CD4-positive, alpha-beta T cell treated with Interleukin-2 at 100 ng/mL for 4 hours (primary cell): ENCODE data around the gene LYPLAL1.

Source experiments
- DNase-seq: peaks from one replicate; pipeline ENCODE4 v3.0.0-alpha.2; 2020; ENCODE audit warnings: low spot score

LYPLAL1 gene

DNA sequence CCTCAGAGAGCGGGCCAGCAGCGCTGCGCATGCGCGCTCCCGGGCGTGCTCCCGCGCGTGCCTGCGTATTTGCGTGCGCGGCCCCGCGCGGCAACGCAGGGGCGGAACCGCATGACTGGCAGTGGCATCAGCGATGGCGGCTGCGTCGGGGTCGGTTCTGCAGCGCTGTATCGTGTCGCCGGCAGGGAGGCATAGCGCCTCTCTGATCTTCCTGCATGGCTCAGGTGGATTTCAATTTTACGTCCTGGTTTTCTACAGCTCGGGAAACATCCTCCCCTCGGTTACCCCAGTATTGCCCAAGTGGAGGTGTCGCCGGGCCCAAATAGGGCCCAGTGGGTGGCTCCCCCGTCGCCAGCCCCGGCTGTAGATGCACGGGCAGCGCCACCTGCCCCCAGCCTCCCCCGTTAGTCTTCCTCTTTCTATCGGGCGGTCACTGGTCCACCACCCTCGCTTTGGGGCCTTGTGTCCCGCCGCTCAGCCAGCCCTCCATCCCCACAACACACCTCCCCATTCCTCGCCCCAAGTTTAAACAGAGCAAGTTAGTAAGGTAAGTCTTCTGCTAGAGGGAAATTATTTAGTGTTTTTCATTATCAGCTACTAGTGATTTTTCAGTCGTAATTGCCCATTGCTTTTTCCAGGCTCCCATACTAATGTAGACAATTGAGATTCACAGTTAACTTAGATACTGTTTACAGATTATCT lies at the start of gene LYPLAL1:
Gene LYPLAL1, plus strand, starts transcription at position 121 of the 702 bp plus-strand sequence. Its CDS starts 13 bp downstream, at position 134.
- DNase-seq: peak; percentile 90

DNA sequence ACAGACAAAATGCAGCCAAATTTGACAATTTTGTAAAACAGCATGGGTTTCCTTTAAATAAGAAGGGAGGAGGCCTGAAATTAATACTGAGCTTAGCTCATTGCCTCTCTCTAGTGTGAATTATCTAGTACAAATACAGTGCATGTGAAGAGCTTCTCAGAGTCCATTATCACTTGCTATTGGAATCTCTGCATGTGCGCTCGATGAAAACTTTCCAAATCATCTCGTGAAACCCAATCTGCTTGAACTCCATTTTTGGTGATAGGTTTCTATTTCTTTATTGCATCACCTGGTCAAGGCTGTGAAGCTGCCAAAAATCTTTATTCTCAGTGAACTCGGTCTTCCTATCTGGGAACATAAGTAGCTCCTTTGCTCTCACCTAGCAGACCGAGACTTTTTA lies 49.5 kb upstream of the LYPLAL1 start:
- DNase-seq: no peak

DNA sequence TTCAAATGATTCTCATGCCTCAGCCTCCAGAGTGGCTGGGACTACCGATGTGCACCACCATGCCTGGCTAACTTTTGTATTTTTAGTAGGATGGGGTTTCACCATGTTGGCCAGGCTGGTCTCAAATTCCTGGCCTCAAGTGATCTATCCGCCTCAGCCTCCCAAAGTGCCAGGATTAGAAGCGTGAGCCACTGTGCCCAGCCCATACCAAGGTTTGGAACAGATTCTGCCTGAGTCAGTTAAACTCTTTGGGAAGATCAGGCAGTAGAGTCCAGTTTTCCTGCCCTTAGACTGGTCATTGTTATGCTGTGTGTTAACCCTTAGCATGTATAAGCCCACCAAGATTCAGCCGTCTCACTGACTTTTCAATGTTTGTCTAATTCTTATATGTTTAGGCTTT lies 48.3 kb upstream of the LYPLAL1 start:
- no peak for DNase-seq

GRCh38 chr1:219126377-219126776 lies 47.3 kb upstream of the LYPLAL1 start:
- DNase-seq: no peak

GRCh38 chr1:219128957-219129356 lies 44.7 kb upstream of the LYPLAL1 start:
- DNase-seq: no peak

GRCh38 chr1:219130366-219130935 lies 43.2 kb upstream of the LYPLAL1 start:
- no peak for DNase-seq

DNA sequence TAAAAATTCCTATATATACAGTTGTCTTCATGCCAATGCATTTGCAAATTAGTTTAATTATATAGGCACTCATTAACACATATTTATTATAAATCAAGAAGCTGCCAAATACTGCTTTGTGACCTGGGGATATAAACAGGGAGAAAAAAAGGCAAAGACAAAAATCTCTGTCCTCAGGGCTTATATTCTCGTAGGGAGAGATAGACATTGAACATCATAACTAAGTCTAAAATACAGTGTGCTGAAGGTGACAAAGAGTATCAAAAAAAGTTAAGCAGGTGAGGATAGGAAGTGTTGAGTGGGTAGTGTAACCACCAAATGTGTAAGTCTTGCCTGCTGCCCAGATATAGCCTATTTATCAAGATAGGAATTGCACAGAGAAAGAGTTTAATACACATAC lies 40.7 kb upstream of the LYPLAL1 start:
- DNase-seq: no peak

GRCh38 chr1:219138747-219139146 lies 34.9 kb upstream of the LYPLAL1 start:
- no peak for DNase-seq

DNA sequence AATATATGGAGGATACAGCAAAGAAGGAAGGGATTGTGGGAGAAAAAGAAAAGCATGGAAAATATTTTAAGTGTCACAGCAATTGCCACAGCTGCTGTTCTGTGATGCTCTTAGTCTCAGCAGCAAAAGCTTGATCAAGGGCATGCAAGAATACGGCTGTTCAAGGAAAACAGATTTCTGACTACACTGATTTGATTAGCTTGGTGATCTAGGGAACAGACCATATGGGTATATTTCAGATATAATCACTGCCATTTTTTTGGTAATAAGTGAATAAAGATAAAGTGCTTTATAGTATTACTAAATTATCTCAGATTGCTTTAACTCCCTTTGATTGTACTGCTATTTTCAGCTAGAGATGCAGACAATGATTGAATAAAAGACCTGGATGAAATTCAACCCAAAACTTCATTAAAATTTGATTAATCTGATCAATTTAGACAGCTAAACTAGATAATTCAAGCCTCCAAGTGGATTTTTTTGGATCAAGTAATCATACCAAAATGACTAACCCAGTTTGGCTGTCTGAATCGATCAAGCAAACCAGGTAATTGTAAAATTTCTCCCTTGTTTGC lies 33.3 kb upstream of the LYPLAL1 start:
- DNase-seq: no peak

DNA sequence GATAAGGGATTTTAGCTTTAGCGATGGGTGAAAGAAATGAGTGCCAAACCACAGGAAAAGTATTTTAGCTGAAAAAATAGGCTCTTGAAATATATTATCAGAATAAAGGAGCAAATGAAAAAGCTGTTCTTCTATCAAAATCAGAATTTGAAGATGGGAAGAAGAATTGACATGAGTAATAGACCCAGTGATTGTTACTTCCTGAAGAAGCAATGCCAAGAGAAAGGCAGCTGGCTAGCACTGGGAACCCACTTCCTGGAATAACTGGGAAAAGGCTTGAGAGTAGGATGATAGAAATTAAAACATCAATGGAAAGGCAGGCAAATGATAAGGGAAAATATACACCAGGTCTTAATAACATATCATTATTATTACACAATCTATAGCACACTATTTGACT lies 29.9 kb upstream of the LYPLAL1 start:
- no peak for DNase-seq

DNA sequence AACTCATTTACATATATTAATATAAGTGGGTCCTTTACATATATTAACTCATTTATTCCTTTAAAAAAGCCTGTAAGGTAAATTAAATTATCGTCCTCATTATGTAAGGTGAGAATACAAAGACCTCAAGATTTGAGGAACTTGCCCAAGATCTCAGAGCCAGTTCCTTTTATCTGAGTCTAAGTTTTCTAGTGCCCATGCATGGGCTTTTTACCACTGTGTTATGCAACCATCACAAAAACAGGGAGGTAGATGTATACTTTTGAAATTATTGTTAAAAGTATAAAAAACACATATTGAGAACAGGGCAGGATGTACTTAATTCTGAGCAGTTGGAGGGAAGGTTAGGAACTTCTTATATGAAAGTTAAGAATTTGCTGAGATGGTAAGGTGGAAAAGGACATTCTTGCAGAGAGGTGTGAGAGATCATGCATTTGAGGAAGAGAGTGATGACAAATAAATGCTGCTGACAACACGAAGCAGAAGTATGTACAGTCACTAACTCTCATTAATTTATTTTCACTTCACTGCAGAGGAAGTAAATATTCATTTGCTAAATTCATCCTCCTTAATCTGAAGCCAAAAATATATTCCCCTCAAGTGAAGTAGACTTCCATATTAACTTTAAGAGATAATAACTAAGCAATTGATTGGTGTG lies 28.9 kb upstream of the LYPLAL1 start:
- DNase-seq: no peak

DNA sequence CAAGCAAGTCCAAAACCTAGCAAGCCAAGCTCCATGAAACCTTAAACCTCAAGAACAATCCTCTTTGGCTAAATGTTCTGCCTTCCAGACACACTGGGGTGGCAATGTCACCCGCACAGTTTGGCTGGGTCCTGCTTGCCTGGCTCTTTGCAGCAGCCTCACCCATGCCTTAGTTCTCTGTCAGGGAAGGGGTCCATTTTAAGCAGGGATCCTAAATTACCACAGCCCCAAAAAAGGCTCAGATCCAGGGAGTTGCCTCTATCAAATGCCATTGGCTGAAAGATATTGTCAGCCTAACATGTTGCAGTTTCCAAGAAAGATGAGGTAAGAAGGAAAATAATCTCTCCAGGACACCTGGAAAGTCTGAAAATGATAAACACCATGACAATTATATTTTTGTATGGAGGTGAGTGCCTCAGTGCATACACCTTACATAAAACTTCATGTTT lies 26.1 kb upstream of the LYPLAL1 start:
- no peak for DNase-seq

DNA sequence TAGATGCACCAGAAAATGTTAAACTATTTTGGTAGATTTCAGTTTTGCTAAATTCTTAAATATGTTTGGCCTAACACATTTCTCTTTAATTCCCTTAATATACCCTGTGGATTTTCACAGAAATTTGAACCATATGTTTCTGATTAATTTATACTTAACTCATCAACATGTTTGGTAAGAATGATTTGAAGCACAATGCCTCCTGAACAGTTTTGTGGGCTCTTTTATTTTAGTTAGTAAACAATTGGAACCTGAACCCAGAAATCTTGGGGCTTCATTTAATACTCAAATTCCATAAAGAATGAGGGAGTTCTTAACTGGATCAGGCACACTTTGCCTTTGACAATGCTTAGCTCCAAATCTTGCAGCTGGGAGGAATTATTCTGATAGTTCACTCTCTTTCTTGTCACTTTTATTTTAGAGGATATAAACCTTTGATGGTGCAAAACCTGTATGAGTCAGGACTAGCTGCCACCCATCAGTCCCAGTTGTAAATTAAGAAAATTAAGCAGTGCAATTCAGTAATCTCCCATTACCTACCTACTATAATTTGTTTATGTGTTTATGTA lies 24.6 kb upstream of the LYPLAL1 start:
- no peak for DNase-seq

DNA sequence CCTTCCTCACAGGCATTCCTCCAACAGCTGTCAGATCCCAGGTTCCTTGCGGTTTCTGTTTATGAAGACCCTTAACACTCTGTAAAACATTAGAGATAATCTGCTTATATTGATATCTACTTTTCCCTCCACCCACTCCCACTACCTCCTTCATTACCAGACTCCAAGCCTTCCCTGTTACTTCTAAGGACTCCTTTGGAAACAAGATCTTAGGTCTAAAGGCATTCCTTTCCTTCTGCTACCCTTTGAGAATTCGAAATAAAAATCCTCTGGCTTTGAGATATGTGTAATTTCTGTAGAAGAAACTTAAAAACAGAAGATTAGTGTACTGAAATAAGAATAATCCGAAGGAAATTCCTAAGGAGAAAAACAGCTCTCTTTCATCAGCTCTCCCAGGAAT lies 23.7 kb upstream of the LYPLAL1 start:
- DNase-seq: no peak

DNA sequence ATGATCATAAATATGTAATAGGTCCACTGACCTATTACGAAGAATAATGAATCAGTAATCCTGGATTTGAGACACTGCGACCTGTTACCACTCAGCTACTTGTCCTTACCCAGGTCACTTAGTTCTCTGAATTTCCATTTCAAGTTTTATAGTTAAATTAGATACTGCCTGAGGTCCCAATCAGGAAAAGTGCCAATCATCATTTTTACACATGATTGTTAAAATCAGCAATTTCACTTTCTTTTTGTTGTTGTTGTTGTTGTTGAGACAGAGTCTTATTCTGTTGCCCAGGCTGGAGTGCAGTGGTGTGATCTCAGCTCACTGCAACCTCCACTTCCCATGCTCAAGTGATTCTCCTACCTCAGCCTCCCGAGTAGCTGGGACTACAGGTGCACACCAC lies 22.8 kb upstream of the LYPLAL1 start:
- DNase-seq: no peak

- no peak for DNase-seq
Observed at GRCh38 chr1:219151467-219151866, 22.2 kb upstream of the LYPLAL1 start.

DNA sequence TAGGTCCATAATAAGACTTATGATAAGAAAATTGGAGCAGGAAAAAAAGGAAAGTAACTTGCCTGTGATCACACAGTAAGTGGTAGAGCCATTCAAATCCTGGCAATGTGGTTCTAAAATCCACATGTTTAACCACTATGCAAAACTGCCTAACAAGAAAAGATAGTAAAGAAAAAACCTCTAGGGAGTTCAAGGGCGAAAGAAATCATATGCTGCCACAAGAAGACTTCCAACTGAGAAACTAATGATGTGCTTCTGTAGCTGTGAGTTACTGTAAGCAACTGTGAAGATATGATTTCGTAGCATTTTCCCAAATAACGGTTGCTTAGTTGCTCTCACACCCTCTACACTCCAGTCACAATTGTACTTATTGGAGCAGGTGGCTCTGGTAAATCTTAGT lies 20.9 kb upstream of the LYPLAL1 start:
- DNase-seq: no peak

DNA sequence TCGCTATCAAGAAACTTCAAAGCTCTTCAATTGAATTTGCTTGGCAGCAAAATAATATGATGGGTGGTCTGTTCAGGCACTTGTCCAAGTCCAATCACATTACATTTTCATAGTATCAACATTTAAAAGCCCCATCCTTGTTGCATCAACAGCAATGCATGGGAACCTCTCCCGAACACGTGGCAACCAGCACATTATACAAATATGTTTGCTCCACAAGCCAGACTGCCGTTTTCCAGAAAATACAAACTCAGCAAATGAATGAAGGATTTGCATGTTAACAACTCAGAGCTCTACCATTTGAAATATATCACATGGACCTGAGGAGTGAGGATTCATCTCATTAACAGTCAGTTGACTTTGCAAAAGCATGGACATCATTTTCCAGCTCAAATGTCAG lies 20.0 kb upstream of the LYPLAL1 start:
- DNase-seq: no peak

DNA sequence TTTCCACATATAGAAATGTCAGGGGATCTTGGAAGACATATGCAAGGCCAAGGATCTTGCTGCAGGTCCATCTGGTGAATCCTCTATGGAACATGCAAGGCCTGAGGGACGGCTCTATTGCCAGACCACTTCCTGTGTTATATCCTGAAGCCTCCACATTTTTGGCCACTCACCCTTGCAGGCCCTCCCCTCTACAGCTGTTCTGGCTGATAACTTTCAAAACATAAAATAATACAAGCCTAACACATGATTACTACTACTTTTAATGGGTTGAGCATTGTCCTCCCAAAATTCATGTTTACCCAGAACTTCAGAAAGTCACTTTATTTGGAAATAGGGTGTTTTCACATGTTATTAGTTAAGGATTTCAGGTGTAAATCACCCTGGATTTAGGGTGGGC lies 18.5 kb upstream of the LYPLAL1 start:
- no peak for DNase-seq

GRCh38 chr1:219159946-219160645 lies 13.6 kb upstream of the LYPLAL1 start:
- DNase-seq: no peak

- DNase-seq: no peak
Observed at GRCh38 chr1:219160967-219161366, 12.7 kb upstream of the LYPLAL1 start.

- no peak for DNase-seq
Observed at GRCh38 chr1:219161371-219161770, 12.3 kb upstream of the LYPLAL1 start.
